T-helper 22 cell (primary cell): ENCODE data around the gene SNUPN.
"Not testable (repeated sequence)": the region's sequence is repeated elsewhere in the genome, so short reads cannot be mapped to it uniquely, and the experiment has no call there.

Source experiments
- DNase-seq: peaks from one replicate; pipeline ENCODE4 v3.0.0-alpha.2; 2020; ENCODE audit warnings: low read depth

Gene SNUPN

GRCh38 chr15:75583701-75584100 is 41.8 kb downstream of the SNUPN start:
- DNase-seq: no peak

GRCh38 chr15:75582943-75583342 is 42.6 kb downstream of the SNUPN start:
- DNase-seq: not testable (repeated sequence)

GRCh38 chr15:75578948-75579920 is 46.3 kb downstream of the SNUPN start, which contains the start of gene PTPN9:
PTPN9 (minus strand) TSS chr15:75579315; CDS start chr15:75578776, 539 bp downstream.
- DNase-seq: peak; percentile 51

DNA sequence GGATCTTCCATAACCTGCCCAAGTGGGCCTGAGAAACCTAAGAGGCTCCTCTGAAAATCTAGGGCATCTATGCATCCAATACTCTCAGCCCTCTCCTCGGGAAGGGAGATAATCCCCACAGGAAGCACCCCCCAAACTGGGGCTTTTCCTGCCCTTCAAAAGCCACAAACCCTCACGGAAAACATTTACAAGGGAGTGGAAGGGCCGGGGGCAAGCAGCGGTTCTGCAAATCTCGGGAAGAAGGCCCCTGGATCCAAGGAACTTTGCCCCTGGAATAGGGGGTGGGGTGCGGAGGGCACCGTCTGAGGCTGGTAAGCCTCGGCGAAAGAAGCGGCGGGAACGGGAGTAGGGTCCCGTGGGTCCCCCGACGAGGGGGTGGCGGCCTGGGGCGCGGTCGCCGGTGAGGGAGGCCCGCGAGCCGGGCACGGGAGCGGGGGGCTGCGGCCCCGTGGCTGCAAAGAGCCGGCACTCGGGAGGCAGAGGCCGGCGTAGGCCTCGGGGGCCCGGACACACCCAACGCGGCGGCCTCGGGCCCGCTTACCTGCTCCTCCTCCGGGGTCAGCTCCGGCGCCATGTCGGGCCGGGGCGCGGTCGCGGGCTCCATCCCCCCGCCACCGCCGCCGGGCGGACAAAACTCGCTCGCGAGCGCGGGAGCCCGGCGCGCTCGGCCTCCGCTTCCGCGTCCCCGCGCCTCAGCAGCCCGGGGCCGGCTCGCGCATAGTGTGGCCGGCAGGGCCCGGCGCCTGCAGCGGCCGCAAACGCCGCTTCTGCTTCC is 47.2 kb downstream of the SNUPN start:
- DNase-seq: no peak

DNA sequence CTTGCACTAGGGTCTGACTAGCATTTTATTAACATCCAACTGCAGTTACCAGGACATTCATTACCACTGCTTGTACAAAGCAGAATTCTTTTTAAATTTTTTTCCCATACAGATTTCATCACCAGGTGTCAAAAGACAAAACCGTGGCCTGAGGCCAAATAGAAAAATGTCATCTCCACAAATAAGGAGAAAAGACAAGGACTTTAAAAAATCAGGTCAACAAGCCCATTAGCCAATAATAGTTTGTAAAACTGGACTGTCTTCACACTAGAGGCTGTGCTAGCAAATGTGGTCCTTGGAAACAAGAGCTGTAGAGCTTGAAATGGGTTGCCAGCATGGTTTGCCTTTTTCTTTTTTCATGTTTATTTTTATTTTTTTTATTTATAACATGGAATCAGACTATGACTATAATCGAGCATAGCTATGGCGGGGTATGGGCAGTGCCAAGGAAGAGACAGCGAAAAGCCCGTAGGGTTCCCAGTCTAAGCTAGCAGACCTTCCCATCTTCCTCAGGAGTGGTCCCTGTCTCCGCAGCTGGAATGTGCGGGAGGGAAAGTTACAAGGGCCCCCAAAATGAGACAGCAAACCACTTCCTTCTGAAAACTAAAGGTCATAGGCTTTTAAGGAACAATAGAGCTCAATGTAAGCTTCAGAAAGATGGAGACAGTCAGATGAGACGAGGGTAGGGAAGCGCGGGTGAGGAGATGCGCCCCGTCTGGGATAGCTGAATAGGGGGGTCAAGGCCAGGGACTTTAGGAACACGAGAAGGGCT is 47.9 kb downstream of the SNUPN start:
- DNase-seq: no peak

DNA sequence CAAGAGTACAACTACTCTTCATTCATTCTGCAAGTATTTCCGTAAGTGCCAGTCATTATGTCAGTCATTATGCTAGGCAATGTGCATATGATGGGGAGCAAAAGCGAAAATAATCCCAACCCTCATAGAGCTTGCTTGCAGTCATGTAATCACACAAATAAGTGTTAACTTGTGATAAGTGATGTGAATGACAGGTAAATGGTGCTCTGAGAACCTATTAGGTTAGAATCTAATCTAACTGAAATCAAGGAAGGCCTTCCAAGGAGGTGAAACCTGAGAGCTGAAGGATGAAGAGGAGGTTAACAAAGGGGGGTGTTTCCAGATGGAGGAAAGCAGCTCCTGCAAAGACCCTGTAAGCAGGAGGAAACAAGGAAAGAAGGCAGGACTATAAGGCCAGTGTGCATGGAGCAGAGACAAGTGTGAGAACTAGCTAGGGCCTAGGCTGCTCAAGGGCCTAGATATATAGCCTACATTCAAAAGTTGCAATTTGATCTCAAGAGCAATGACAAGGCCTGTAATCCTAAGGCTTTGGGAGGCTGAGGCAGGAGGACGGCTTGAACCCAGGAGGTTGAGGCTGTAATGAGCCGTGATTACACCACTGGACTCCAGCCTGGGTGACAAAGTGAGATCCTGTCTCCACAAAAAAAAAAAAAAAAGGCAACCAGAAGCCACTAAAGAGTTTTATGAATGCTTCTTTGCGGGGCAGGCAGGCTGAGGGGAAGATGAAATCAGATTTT is 51.7 kb downstream of the SNUPN start:
- DNase-seq: no peak

DNA sequence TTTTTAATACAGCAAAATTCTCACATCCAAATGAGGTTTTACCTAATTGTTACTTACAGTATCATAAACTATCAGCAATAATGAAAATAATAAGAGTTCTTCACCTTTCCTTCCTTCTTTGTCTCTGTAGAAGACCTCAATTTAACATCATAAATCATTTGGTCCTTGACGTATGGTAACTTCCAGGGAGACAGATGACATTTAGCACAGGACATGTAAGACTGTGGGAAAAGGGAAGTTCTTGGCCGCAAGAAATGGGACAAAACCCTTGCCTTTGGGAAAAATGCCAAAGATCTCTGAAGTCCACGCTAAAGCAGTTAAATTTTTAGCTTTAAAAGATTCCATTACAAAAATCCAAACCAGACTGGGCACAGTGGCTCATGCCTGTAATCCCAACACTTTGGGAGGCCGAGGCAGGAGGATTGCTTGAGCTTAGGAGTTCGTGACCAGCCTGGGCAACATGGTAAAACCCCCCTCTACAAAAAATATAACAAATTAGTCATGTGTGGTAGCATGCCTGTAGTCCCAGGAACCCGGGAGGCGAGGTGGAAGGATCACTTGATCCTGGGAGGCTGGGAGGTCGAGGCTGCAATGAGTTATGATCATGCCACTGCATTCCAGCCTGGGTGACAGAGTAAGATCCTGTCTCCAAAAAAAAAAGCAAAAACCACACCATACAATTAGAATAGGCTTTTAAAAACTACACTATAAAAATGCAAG is 55.2 kb downstream of the SNUPN start:
- DNase-seq: no peak

DNA sequence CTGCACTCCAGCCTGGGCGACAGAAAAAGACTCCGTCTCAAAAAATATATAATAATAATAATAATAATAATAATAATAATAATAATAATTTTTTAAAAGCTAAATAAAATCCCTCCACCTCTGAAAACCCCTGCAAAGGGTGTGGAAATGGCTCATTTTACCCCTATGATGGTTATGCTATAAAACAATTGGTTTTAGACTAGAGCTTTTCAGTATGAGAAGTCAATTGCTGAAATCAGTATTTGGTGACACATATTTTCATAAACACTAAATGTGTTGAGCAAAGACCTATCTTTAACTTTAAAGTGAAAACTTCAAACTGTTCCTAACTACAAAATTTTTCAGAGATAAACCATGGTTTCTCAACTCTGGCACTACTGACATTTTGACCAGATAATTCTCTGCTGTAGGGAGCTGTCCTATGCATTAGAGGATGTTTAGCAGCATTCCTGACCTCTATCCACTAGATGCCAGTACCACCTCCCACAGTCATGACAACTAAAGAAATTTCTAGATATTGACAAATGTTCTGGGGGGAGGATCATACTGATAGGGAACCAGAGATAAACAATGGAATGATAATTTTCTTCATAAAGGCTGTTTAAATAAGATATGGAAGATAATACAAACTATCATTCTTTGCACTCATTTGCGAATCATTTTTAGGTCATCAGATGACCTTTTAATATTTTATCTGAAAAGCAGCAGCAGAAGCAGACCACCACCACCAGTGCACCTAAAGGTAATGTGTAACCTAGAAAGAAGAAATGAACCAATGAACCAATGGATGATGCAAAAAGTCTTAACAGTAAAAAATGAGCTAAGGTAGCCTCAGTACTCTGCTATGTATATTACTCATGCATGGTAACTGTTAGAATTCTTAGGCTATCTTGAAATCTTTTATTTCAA is 60.2 kb downstream of the SNUPN start:
- no peak for DNase-seq

DNA sequence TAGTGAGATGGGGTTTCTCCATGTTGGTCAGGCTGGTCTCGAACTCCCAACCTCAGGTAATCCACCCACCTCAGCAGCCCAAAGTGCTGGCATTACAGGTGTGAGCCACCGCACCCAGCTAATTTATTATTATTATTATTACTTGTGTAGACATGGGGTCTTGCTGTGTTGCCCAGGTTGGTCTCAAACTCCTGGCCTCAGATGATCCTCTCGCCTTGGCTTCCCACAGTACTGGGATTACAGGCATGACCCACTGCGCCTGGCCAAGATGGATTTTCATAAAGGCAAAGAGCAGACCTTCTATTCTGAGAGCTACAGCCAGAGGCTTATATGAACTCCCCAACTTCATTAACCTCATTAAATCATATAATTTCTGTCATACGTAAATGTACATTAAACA is 63.6 kb downstream of the SNUPN start:
- no peak for DNase-seq

GRCh38 chr15:75559360-75559759 is 66.2 kb downstream of the SNUPN start:
- DNase-seq: not testable (repeated sequence)

DNA sequence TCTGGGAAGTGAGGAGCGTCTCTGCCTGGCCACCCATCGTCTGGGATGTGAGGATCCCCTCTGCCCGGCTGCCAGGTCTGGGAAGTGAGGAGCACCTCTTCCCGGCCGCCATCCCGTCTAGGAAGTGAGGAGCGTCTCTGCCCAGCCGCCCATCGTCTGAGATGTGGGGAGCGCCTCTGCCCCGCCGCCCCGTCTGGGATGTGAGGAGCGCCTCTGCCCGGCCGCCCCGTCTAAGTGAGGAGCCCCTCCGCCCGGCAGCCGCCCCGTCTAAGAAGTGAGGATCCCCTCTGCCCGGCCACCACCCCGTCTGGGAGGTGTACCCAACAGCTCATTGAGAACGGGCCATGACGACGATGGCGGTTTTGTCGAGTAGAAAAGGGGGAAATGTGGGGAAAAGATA is 66.6 kb downstream of the SNUPN start:
- DNase-seq: not testable (repeated sequence)

- DNase-seq: no peak
Observed at GRCh38 chr15:75554717-75555116, 70.8 kb downstream of the SNUPN start.

GRCh38 chr15:75553659-75554058 is 71.9 kb downstream of the SNUPN start:
- DNase-seq: no peak

DNA sequence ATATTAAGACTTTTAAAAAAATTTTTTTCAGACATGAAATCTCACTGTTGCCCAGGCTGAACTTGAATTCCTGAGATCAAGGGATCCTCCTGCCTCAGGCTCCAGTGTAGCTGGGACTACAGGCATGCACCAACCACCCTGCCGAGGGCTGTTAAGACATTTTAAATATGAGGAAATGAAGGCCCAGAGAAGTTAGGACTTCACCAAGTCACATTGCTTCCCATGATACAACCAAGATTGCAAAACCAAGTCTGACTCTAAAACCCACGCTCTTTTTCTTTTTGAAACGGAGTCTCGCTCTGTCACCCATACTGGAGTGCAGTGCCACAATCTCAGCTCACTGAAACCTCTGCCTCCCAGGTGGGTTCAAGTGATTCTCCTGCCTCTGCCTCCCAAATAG is 74.4 kb downstream of the SNUPN start:
- DNase-seq: no peak
